HUES6 (cell line): ENCODE measurements around the gene RBM44.
"Not testable (repeated sequence)": the region's sequence is repeated elsewhere in the genome, so short reads cannot be mapped to it uniquely, and the experiment has no call there.

ENCODE experiments used
- H3K27ac ChIP-seq: 2 replicates; pipeline ENCODE4 v1.7.0; 2013; ENCODE audit warnings: low read depth, mild to moderate bottlenecking, low read length, inconsistent platforms
- H3K27me3 ChIP-seq: 2 replicates; pipeline ENCODE4 v1.6.1; 2013; ENCODE audit warnings: low read length; ENCODE audit not compliant: control insufficient read depth, insufficient read depth
- H3K36me3 ChIP-seq: 2 replicates; pipeline ENCODE4 v1.6.1; 2013; ENCODE audit warnings: low read length; ENCODE audit not compliant: control insufficient read depth, insufficient read depth
- H3K4me1 ChIP-seq: 2 replicates; pipeline ENCODE4 v1.6.1; 2013; ENCODE audit warnings: low read length; ENCODE audit not compliant: control insufficient read depth, insufficient read depth
- H3K4me3 ChIP-seq: 2 replicates; pipeline ENCODE4 v1.5.1; 2013; ENCODE audit warnings: low read depth, low read length
- H3K9ac ChIP-seq: one replicate; pipeline ENCODE4 v1.6.1; 2013; ENCODE audit warnings: mild to moderate bottlenecking, low read length
- H3K9me3 ChIP-seq: 2 replicates; pipeline ENCODE4 v1.6.1; 2013; ENCODE audit warnings: low read depth, low read length; ENCODE audit not compliant: control insufficient read depth, insufficient read depth

Gene RBM44

GRCh38 chr2:237864940-237865622 lies 66.5 kb downstream of the RBM44 start:
- Histone ChIP-seq H3K4me3 (no peak overlapping the region), H3K27me3 (peaks cover 25% of the 10 kb centered on the region), H3K9ac (no peak overlapping the region), H3K36me3 (no peaks in the 10 kb centered on the region), H3K9me3 (no peaks in the 10 kb centered on the region), H3K27ac (no peak overlapping the region), H3K4me1 (peaks cover 23% of the 10 kb centered on the region; the same call in 1 of the 2 replicates)

GRCh38 chr2:237865623-237866041 lies 67.1 kb downstream of the RBM44 start:
- Histone ChIP-seq H3K4me1 (peaks cover 23% of the 10 kb centered on the region; the same call in 1 of the 2 replicates), H3K27ac (no peak overlapping the region), H3K9me3 (no peaks in the 10 kb centered on the region), H3K4me3 (no peak overlapping the region), H3K27me3 (peaks cover 19% of the 10 kb centered on the region), H3K9ac (no peak overlapping the region), H3K36me3 (no peaks in the 10 kb centered on the region)

GRCh38 chr2:237866101-237866621 lies 67.6 kb downstream of the RBM44 start:
- Histone ChIP-seq H3K4me3 (no peak overlapping the region), H3K9me3 (no peaks in the 10 kb centered on the region), H3K4me1 (peaks cover 23% of the 10 kb centered on the region; the same call in 1 of the 2 replicates), H3K27ac (no peak overlapping the region), H3K27me3 (peaks cover 14% of the 10 kb centered on the region), H3K9ac (no peak overlapping the region), H3K36me3 (no peaks in the 10 kb centered on the region)

- H3K27ac ChIP-seq, result no peak overlapping the region
- peaks cover 3% of the 10 kb centered on the region for H3K9me3 ChIP-seq
- H3K27me3 ChIP-seq, result 0 out of 2 replicates have a peak, but pooled peaks cover 3% of the 10 kb centered on the region
- no peak overlapping the region for H3K9ac ChIP-seq
- H3K36me3 ChIP-seq, result no peaks in the 10 kb centered on the region
- H3K4me3 ChIP-seq, result no peak overlapping the region
- H3K4me1 ChIP-seq, result peaks cover 23% of the 10 kb centered on the region; the same call in 1 of the 2 replicates
Observed at GRCh38 chr2:237867465-237867864, 68.9 kb downstream of the RBM44 start.

GRCh38 chr2:237868074-237868473 lies 69.5 kb downstream of the RBM44 start:
- not testable (repeated sequence) for H3K9ac ChIP-seq, H3K36me3 ChIP-seq, H3K27ac ChIP-seq, H3K9me3 ChIP-seq, H3K27me3 ChIP-seq, H3K4me3 ChIP-seq
- H3K4me1 ChIP-seq, result peaks cover 23% of the 10 kb centered on the region; the same call in 1 of the 2 replicates

GRCh38 chr2:237868631-237869342 lies 70.2 kb downstream of the RBM44 start:
- Histone ChIP-seq H3K9me3 (peaks cover 8% of the 10 kb centered on the region), H3K27ac (no peak overlapping the region), H3K4me1 (peaks cover 23% of the 10 kb centered on the region; the same call in 1 of the 2 replicates), H3K4me3 (no peak overlapping the region), H3K27me3 (no peaks in the 10 kb centered on the region), H3K36me3 (no peaks in the 10 kb centered on the region), H3K9ac (no peak overlapping the region)

- H3K4me1 ChIP-seq, result peaks cover 18% of the 10 kb centered on the region; the same call in 1 of the 2 replicates
- H3K4me3 ChIP-seq, result no peak overlapping the region
- no peak overlapping the region for H3K27ac ChIP-seq
- no peaks in the 10 kb centered on the region for H3K36me3 ChIP-seq
- peaks cover 8% of the 10 kb centered on the region for H3K9me3 ChIP-seq
- H3K27me3 ChIP-seq, result no peaks in the 10 kb centered on the region
- H3K9ac ChIP-seq, result no peak overlapping the region
Observed at GRCh38 chr2:237869343-237870102, 70.9 kb downstream of the RBM44 start.

- peaks cover 8% of the 10 kb centered on the region for H3K9me3 ChIP-seq
- no peak overlapping the region for H3K9ac ChIP-seq
- H3K36me3 ChIP-seq, result no peaks in the 10 kb centered on the region
- H3K27me3 ChIP-seq, result no peaks in the 10 kb centered on the region
- H3K4me3 ChIP-seq, result no peak overlapping the region
- H3K4me1 ChIP-seq, result peaks cover 12% of the 10 kb centered on the region; the same call in 1 of the 2 replicates
- H3K27ac ChIP-seq, result no peak overlapping the region
Observed at GRCh38 chr2:237870126-237870525, 71.5 kb downstream of the RBM44 start.

GRCh38 chr2:237870754-237871651 lies 72.4 kb downstream of the RBM44 start:
- H3K4me3 ChIP-seq, result no peak overlapping the region
- no peaks in the 10 kb centered on the region for H3K36me3 ChIP-seq
- H3K4me1 ChIP-seq, result peaks cover 5% of the 10 kb centered on the region; the same call in 1 of the 2 replicates
- H3K27ac ChIP-seq, result no peak overlapping the region
- H3K27me3 ChIP-seq, result no peaks in the 10 kb centered on the region
- peaks cover 8% of the 10 kb centered on the region for H3K9me3 ChIP-seq
- no peak overlapping the region for H3K9ac ChIP-seq
